Adipose tissue (tissue), 3 donors: Measurements from ENCODE around the gene SMTNL1. TPM values are rescaled to one million over a fixed set of nuclear protein-coding genes. Genes with fewer than 3 reads are reported as not detected.

Experiments used
- H3K27ac ChIP-seq: one replicate; pipeline ENCODE4 v1.5.1; 2013; ENCODE audit warnings: low read depth, low read length
- WGBS, 3 donors: extraction: QIAGEN DNeasy Blood & Tissue Kit; methylation state at CpG; one replicate each; pipeline ENCODE4 v1.1.7; 2013; 5-methylcytosine and 5-hydroxymethylcytosine counted together
- polyA plus RNA-seq, 3 donors: library from polyadenylated mRNA; stranded (reverse); fragments of 200-250 nt; gene quantifications; one replicate each; pipeline ENCODE4 v1.2.3, GENCODE V29; 2013
- donor health status: healthy with polysubstance abuse.
- donor health status: Bipolar disorder and iron deficiency.
- donor health status: healthy.

Gene SMTNL1
- under 1 TPM in 1 of 3 donors, not detected in 2; 0.07 TPM for polyA plus RNA-seq

GRCh38 chr11:57536947-57537619, at the start of gene SMTNL1:
TSS of gene SMTNL1 (plus strand) at chr11:57537595. CDS start at chr11:57542643, 5,048 bp downstream.
- 70 to 82% (median 76%) methylated on average over 14 of the region's 14 CpGs for WGBS, 3 donors
- no peak within 1 kb of the TSS for H3K27ac ChIP-seq

- WGBS, 3 donors = 67 to 79% (median 71%) methylated on average over 6 of the region's 6 CpGs
- H3K27ac ChIP-seq = no peak overlapping the region
Measured at GRCh38 chr11:57487920-57488659, 49.3 kb upstream of the SMTNL1 start.

DNA sequence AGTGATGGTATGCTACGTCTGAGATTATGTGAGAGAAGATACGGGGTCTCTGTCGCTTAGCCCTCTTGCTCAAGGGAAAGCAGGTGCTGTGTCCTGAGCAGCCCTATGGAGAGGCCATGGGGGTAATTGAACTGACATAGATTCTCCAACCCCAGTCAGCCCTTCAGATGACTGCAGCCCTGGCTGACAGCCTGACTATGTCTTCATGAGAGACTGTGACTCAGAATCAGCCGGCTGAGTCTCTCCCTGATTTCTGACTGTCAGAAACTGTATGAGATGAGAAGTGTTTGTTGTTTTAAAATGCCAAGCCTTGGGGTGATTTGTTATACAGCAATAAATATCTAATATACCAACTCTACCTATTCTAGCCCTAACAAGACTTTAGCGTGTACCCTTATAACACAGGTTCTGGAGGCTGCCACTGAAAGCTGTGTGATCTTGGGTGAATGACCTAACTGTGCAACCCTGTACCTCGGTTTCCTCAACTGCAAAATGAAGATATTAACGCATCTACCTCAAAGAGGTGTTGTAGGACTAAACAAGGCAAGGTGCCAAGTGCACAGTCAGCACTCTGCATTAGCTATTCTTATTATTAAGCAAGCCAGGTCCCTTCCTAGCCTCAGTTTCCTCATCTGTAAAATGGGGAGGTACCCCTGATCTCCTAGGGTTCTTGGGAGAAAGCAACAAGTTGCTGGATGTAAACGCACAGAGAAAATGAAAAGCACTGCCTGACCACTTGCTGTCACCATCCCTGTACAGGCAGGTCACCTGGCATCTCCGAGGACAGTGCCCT, 46.7 kb upstream of the SMTNL1 start:
- WGBS, 3 donors = 79 to 94% (median 94%) methylated on average over 9 of the region's 9 CpGs
- no peak overlapping the region for H3K27ac ChIP-seq

GRCh38 chr11:57491371-57492061, 45.9 kb upstream of the SMTNL1 start:
- 72 to 80% (median 80%) methylated on average over 11 of the region's 11 CpGs for WGBS, 3 donors
- no peak overlapping the region for H3K27ac ChIP-seq

GRCh38 chr11:57493507-57494503, 43.6 kb upstream of the SMTNL1 start:
- WGBS, 3 donors = 28 to 73% (median 69%) methylated on average over 15 of the region's 15 CpGs
- H3K27ac ChIP-seq = no peak overlapping the region

GRCh38 chr11:57496109-57496820, 41.1 kb upstream of the SMTNL1 start:
- no peak overlapping the region for H3K27ac ChIP-seq

GRCh38 chr11:57497303-57498247, 39.8 kb upstream of the SMTNL1 start:
- no peak overlapping the region for H3K27ac ChIP-seq
- 44 to 94% (median 93%) methylated on average over 15 of the region's 15 CpGs for WGBS, 3 donors

More at GRCh38 chr11:57496109-57496820, 41.1 kb upstream of the SMTNL1 start:
- 41 to 86% (median 85%) methylated on average over 9 of the region's 9 CpGs for WGBS, 3 donors

DNA sequence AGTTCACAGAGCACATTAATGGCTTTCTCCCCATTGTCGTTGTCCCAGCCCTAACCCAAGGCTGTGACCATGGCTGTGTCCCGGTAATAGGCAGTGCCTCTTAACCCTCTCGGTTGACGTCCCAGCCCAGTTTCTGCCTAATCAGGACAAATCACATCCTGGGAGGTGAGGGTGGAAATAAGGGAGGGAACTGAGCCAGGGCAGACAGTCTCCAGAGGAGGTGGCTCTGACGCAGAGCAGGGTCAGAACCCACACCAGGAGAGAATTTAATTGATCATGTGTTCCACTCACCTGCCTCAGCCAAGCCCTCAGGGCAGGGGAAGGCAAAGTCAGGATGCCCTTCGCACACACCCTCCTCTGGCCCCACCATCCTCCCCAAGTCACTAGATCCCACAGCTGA, 38.9 kb upstream of the SMTNL1 start:
- no peak overlapping the region for H3K27ac ChIP-seq
- 35 to 82% (median 78%) methylated on average over 5 to 6 of the region's 6 CpGs for WGBS, 3 donors

DNA sequence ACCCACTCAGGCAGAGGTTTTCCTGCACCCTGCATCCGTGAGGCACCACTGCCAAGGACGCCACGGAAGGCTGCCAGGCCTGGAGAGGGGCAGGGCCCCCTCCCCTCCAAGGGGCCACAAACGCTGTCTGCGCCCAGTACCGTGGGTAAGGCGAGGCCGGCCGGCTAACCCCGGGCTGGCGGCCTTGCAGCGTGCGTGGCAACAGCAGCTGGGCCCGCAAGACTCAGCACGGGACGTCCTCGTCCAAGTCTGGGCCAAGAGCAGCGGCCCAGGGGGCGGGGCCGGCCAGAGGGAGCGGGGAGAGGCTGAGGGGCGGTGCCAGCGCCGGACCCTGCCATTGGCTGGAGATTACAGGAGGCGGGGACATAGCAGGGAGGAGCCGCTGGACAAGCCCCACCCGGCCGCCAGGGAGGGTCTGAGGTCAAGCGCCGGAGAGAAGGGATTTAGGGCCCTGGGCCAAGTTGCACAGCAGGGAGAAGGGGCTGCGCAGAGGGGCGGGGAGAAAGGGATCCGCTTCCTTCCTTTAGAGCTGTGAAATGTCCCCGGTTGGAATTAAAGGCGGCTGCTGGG, 37.9 kb upstream of the SMTNL1 start:
- no peak overlapping the region for H3K27ac ChIP-seq
- 4 to 16% (median 12%) methylated on average over 34 to 35 of the region's 35 CpGs for WGBS, 3 donors

DNA sequence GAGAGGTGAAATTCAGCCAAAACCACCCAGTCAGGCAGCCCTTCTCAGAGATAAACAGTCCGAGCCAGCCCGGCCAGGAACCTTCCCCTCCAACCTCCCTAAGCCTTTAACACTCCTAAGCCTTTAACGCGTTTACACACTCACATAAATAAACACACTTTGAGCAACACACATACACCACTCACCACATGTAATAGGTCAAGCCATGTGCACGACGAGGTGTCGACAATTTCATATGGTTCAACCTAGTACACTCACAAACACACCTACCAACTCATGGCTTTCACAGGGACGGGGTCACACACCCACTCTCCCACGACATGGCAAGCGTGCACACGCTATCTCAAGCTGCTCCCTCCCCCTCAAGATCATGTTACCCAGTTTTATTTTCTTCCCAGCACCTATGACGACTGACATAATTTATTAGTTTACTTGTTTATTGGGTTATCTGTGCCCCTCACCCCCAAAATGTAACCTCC, 37.4 kb upstream of the SMTNL1 start:
- 16 to 40% (median 39%) methylated on average over 12 of the region's 12 CpGs for WGBS, 3 donors
- H3K27ac ChIP-seq = no peak overlapping the region

GRCh38 chr11:57500515-57500914, 36.9 kb upstream of the SMTNL1 start:
- H3K27ac ChIP-seq = no peak overlapping the region
- 45 to 90% (median 89%) methylated on average over 8 of the region's 8 CpGs for WGBS, 3 donors

- 61 to 96% (median 94%) methylated on average over 14 to 15 of the region's 15 CpGs for WGBS, 3 donors
- no peak overlapping the region for H3K27ac ChIP-seq
Measured at GRCh38 chr11:57500926-57501325, 36.5 kb upstream of the SMTNL1 start.

- H3K27ac ChIP-seq = no peak overlapping the region
- WGBS, 3 donors = 42 to 85% (median 76%) methylated on average over 4 of the region's 4 CpGs
Measured at GRCh38 chr11:57501953-57502352, 35.4 kb upstream of the SMTNL1 start.

- no peak overlapping the region for H3K27ac ChIP-seq
- 47 to 99% (median 95%) methylated on average over 3 of the region's 3 CpGs for WGBS, 3 donors
Measured at GRCh38 chr11:57502376-57502775, 35.0 kb upstream of the SMTNL1 start.

GRCh38 chr11:57502870-57503269, 34.5 kb upstream of the SMTNL1 start:
- no peak overlapping the region for H3K27ac ChIP-seq
